Astrocyte of the spinal cord (primary cell): ENCODE measurements around the gene KLHL40.

Source experiments
- DNase-seq: peaks from one replicate; pipeline ENCODE4 v3.0.0; 2011; ENCODE audit warnings: low read depth, low spot score
- H3K4me3 ChIP-seq: 2 replicates; pipeline ENCODE4 v1.5.1; 2011; ENCODE audit warnings: low read depth, mild to moderate bottlenecking, low read length, moderate library complexity
- in situ Hi-C: cut with HindIII; loops from 2 replicates; pipeline ENCODE4 v1.10.0; 2017; ENCODE audit warnings: low sequenced_read_pairs
- TF ChIP-seq, protein P1 (sequence below): IDR thresholded peaks from 2 replicates; pipeline ENCODE4 v1.5.1; 2012; ENCODE audit warnings: low read depth, mild to moderate bottlenecking, low read length, inconsistent platforms

KLHL40 gene

GRCh38 chr3:42656680-42657610 is 28.4 kb upstream of the KLHL40 start:
- TF ChIP-seq, protein P1, sequence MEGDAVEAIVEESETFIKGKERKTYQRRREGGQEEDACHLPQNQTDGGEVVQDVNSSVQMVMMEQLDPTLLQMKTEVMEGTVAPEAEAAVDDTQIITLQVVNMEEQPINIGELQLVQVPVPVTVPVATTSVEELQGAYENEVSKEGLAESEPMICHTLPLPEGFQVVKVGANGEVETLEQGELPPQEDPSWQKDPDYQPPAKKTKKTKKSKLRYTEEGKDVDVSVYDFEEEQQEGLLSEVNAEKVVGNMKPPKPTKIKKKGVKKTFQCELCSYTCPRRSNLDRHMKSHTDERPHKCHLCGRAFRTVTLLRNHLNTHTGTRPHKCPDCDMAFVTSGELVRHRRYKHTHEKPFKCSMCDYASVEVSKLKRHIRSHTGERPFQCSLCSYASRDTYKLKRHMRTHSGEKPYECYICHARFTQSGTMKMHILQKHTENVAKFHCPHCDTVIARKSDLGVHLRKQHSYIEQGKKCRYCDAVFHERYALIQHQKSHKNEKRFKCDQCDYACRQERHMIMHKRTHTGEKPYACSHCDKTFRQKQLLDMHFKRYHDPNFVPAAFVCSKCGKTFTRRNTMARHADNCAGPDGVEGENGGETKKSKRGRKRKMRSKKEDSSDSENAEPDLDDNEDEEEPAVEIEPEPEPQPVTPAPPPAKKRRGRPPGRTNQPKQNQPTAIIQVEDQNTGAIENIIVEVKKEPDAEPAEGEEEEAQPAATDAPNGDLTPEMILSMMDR = no peak
- no peak overlapping the region for H3K4me3 ChIP-seq
- in situ Hi-C loops = no loop called here
- DNase-seq = no peak

DNA sequence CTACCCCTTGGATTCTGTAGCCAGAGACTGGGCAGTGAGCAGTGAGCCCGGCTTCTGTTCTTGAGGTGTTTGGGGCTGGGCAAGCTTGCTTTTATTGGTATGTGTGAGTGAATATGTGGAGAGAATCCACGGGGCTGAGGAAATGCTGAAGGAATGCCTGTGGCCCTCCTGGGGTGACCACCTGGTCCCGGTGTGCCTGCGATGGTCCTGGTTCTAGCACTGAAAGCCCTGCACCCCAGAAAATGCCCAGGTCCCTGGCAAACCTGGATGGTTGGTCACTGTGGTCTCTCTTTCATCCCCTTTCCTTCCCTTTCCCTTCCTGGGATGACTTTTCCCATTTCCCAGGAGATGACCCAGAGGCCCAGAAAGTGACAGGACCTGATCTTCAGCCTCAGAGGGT is 27.7 kb upstream of the KLHL40 start:
- H3K4me3 ChIP-seq = no peak overlapping the region
- in situ Hi-C loops = no loop called here
- DNase-seq = no peak
- TF ChIP-seq, protein P1 = no peak

DNA sequence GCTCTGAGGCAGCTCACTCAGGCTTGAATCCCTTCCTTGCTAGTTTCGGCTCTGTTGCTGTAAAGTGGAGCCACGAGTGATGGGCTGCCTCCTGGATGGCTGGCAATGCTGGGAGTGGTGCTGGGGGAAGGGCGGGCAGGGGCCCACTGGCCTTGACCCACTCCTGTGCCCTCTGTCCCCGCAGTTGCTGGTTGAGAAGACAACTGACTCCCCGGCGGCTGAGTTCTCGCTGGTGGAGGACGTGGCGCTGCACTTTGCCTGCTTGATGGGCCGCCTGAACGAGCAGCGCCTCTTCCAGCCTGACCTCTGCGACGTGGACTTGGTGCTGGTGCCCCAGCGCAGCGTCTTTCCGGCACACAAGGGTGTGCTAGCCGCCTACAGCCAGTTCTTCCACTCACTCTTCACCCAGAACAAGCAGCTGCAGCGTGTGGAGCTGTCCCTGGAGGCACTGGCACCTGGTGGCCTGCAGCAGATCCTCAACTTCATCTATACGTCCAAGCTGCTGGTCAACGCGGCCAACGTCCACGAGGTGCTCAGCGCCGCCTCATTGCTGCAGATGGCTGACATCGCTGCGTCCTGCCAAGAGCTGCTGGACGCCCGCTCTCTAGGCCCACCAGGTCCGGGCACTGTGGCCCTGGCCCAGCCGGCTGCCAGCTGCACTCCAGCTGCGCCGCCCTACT is 27.1 kb upstream of the KLHL40 start:
- DNase-seq = no peak
- in situ Hi-C loops = no loop called here
- no peak overlapping the region for H3K4me3 ChIP-seq
- TF ChIP-seq, protein P1 = no peak

DNA sequence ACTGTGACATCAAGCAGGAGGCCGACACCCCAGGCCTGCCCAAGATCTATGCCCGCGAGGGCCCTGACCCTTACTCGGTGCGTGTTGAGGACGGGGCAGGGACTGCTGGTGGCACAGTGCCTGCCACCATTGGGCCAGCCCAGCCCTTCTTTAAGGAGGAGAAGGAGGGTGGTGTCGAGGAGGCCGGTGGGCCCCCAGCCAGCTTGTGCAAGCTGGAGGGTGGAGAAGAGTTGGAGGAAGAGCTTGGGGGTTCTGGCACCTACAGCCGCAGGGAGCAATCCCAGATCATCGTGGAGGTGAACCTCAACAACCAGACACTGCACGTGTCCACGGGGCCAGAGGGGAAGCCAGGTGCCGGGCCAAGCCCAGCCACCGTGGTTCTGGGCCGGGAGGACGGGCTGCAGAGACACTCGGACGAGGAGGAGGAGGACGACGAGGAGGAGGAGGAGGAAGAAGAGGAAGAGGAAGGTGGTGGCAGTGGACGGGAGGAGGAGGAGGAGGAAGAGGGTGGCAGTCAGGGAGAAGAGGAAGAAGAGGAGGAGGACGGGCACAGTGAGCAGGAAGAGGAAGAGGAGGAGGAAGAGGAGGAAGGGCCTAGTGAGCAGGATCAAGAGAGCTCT is 26.5 kb upstream of the KLHL40 start:
- TF ChIP-seq, protein P1 = no peak
- no peak overlapping the region for H3K4me3 ChIP-seq
- no peak for DNase-seq
- in situ Hi-C loops = no loop called here

GRCh38 chr3:42659451-42660130 is 25.7 kb upstream of the KLHL40 start:
- TF ChIP-seq, protein P1 = no peak
- no peak for DNase-seq
- H3K4me3 ChIP-seq = no peak overlapping the region
- in situ Hi-C loops = no loop called here

- no peak for DNase-seq
- TF ChIP-seq, protein P1 = no peak
- no peak overlapping the region for H3K4me3 ChIP-seq
- in situ Hi-C loops = no loop called here
These were observed 25.1 kb upstream of the KLHL40 start for GRCh38 chr3:42660131-42660715.
